ENCODE data around the gene GNGT2.

Gene GNGT2

DNA sequence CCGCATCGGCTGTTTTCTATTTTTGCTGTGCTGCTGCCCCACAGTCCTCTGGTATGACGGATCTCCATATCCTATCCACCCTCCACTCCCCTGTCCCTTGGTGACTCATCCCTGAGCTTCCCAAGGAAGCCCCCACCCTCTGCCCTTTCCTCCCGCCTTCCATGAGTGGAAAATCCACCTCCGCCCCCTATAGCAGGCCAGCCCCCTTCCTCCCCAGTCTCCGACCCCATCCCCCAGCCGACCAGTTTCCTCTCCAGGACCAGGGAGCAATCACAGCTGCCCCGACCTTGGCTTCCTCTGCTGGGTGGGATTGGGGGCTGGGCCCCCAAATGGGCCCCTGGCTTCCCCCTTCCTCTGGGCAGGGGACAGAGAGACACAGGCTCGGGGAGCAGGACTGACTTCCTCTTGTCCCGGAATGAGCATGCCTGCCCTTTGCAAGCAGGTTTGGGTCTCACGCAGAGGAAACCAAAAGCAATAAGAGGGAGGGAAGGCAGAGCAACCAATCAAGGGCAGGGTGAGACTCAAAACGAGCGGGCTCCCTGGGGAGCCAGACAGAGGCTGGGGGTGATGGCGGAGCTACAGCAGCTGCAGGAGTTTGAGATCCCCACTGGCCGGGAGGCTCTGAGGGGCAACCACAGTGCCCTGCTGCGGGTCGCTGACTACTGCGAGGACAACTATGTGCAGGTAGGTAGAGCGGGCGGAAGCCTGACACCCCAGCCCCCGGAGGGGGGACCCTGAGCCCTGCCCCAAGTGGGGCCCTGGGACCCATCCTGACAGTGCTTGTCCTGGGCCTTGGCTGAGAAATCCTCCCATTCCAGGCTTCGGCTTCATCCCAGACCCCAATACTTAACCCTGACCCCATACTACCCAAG is at the start of gene GNGT2, which contains the start of gene ABI3:
Gene GNGT2, minus strand, starts transcription at position 417 of the 872 bp plus-strand sequence. CDS start 3,152 bp downstream, outside the sequence.
Gene ABI3, plus strand, starts transcription at position 550 of the 872 bp plus-strand sequence. Its CDS starts 18 bp downstream, at position 568.
- DNase-seq (ENCODE audit: low spot score) = peak; percentile 68

DNA sequence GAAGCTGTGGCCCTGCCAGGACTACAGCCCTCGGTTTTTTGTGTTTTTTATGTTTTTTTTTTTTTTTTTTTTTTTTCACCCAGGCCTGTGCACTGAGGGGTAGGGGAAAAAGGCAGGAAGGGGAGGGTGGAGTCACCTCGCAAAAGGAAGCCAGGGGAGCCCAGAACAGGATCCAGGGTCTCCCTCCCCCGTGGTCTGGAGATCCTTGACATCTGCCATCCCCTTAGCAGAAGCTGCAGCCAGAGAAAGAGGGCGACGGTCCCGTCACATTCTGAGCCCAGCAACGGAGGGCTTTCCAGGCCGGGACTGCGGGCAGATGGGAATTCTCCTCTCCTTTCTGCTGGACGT is 49.3 kb upstream of the GNGT2 start:
- no peak for DNase-seq (ENCODE audit: low spot score)

GRCh38 chr17:49258394-49258793 is 48.0 kb upstream of the GNGT2 start:
- no peak for DNase-seq (ENCODE audit: low spot score)

GRCh38 chr17:49255125-49255524 is 44.8 kb upstream of the GNGT2 start:
- no peak for DNase-seq (ENCODE audit: low spot score)

GRCh38 chr17:49254066-49254465 is 43.7 kb upstream of the GNGT2 start:
- DNase-seq (ENCODE audit: low spot score) = no peak

GRCh38 chr17:49252148-49252695 is 41.8 kb upstream of the GNGT2 start:
- no peak for DNase-seq (ENCODE audit: low spot score)

GRCh38 chr17:49249890-49250522 is 39.6 kb upstream of the GNGT2 start:
- DNase-seq (ENCODE audit: low spot score) = no peak

DNA sequence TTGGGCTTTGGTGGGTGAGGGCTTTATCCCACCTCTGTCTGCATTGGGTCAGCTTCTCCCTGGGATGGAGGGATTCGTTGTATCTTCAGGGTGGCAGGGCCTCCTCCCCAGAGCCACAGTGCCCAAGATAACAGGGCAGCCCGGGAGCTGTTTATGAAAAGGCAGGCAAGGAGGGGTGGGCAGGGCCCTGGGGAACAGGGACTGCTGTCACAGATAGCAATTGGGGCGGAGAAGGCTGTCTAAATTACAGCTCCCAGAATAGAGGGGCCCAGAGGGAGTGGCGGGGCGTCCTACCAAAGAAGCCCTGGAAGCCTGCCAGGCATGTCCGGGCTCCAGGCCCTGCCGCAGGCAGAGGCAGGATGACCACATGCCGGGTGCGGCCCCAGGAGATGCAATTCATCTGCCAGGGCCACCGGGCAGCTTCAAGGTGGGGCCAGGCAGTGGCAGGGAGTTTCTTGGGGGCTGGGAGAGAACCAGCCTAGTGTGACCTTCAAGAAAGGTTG is 39.0 kb upstream of the GNGT2 start:
- DNase-seq (ENCODE audit: low spot score) = no peak

- DNase-seq (ENCODE audit: low spot score) = no peak
Measured at GRCh38 chr17:49247944-49248343, 37.6 kb upstream of the GNGT2 start.

DNA sequence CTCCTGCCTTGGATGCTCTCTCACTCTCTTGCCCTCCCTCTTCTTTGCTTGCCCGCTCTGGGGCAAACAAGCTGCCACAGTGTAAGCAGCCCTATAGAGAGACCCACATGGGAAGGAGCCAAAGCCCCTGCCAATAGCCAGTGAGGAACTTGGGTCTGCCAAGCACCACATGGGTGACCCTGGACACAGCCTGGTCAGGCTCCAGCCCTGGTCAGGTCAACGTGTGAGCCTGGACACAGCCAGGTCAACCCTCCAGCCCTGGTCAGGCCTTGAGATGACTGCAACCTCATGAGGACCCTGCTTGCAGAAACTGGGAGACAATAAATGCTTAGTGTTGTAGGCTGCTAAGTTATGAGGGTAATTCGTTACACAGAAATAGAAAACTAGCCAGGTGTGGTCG is 34.5 kb upstream of the GNGT2 start:
- DNase-seq (ENCODE audit: low spot score) = no peak

GRCh38 chr17:49242813-49243212 is 32.4 kb upstream of the GNGT2 start:
- no peak for DNase-seq (ENCODE audit: low spot score)

DNA sequence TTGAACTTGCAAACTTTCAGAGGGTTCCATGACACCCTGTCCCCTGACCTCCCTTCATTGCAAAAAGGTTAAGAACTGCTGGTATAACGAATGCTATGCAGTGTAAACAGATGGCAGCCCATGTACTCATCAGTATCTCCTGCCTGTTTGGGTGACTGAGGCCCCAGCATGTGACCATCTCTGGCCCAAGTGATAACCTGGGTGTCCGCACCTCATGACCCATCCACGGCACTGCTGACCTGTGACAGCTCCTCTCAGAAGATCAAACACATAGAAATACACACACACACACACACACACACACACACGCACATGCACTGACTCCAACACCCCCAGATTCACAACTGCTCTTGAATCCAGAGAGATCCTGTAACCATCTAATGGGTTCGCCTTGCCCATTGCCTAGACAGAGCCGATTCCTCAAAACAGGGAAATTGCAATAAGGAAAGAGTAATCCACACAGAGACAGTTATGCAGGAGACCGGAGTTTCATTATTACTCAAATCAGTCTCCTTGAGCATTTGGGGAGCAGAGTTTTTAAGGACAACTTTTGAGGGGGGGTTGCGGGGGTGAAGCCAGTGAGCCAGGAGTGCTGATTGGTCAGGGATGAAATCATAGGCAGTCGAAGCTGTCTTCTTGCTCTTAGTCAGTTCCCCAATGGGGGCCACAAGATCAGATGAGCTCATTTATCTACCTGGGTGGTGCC is 31.5 kb upstream of the GNGT2 start:
- DNase-seq (ENCODE audit: low spot score) = no peak

- DNase-seq (ENCODE audit: low spot score) = no peak
Measured at GRCh38 chr17:49241040-49241439, 30.7 kb upstream of the GNGT2 start.

DNA sequence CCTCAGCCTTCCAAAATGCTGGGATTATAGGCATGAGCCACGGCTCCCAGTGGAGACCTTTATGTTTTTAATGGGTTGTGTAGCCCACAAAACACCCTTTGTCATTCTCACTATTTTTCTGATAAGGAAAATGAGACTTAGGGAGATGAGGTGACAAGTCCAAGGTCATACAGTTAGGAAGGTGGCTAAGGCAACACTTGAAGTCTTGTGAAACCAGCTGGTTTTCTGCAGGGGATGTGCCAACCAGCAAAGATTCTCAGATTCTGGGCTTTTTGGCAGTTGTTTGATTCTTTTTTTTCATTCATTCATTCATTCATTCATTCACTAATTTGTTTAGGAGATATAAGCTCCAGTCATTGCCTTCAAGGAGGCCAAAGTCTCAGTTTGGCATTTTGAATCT is 30.2 kb upstream of the GNGT2 start:
- DNase-seq (ENCODE audit: low spot score) = no peak

- DNase-seq (ENCODE audit: low spot score) = no peak
Measured at GRCh38 chr17:49239963-49240362, 29.6 kb upstream of the GNGT2 start.

DNA sequence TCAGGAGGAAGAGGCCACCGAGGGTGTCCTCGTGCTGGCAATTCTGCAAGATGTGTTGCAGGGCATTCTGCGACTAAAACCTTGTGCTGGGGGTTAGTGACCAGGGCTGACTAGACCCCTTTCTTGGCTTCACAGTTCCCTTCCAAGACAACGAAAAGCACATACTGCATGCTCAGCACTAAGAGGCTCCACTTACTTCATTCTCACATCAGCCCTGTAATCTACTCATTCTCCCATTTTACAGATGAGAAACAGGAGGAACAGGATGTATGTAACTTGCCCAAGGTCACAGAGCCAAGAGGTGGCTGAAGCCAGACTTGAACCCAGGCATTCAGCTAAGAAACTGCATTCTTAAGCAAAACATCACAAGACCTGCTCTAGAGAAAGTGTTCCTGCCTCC is 25.5 kb upstream of the GNGT2 start:
- DNase-seq (ENCODE audit: low spot score) = no peak

GRCh38 chr17:49234509-49235080 is 24.2 kb upstream of the GNGT2 start:
- DNase-seq (ENCODE audit: low spot score) = no peak

GRCh38 chr17:49231563-49231894 is 21.2 kb upstream of the GNGT2 start:
- no peak for DNase-seq (ENCODE audit: low spot score)

DNA sequence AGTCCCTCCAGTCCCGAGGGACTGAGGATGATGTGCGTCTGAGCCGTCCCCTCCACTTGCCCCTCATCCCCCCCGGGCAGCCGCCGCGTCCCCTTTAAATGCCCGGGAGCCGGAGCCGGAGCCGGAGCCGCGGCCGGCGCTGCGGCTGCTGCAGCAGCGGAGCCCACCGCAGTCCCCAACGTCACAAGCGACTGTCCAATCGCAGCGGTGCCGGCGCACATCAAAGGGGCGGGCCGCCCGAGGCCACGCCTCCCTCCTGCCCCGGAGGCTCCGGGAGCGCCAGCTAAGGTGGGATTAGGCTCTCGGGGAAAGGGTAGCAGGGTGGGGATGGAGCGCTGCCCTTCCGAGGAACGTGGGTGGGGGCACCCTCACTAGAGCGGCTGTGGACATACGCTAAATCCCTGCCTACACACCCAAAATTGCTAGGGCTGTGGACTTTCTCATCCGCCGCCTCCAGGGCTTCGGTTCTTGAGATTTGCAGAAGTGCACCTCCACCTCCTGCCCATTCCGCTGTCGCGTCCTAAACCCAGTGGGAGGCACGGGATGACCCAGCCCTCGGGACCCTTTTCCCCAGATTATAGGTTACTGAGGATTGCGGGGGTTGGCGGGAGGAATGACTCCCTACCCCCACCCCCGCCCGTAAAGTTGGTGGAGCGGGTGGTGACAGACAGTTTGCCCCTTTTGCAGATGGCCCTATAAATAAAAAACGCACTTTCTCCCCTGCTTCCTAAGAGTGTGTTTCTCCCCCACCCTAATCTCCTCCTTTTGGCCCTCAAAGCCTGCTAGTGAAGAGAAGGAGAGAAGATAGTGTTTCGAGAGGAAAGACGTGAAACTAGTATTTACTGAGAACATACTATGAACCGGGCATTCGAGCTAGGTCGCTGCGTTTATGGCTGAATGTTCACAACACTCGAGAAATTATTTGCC is 20.5 kb upstream of the GNGT2 start, which contains the start of gene PHOSPHO1:
Gene PHOSPHO1, minus strand, starts transcription at position 152 of the 927 bp plus-strand sequence. CDS start 4,096 bp downstream, outside the sequence.
- peak; percentile 84 for DNase-seq (ENCODE audit: low spot score)

DNA sequence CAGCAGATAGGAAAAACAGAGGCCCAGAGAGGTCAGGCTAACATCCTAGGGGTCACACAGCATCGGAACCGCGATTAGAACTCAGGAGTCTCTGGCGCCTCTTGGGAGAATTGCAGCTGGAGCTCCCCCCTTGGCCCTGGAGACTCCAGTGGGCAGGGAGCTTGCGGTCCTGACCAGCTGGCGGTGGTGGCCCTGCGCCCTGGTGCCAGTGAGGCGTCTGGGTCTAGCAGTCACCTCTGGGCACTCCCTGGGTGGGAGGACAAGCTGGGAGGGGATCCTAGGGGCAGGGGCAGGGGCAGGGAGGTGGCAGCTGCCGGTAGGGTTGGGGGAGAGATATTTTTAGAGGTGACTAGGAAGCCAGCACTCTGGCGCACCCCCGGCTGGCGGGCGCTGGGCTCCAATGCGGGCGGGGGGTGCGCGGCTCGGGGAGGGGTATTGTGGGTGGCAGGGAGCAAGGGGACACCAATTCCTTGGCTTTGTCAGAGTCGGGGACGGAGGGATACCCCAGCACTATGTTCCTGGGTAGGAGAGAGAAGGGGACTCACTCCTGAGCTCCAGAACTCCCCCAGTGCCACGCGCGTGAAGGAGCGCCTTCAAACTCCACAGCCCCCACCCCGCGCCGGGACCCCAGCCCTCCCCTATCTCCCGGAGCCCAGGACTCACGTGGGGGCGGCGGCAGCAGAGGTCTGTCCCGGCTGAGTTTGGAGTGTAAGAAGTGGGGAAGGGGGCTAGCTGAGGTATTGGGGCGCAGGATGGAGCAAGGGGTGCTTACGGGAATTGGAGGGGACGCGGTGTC is 19.6 kb upstream of the GNGT2 start:
- no peak for DNase-seq (ENCODE audit: low spot score)
